ENCODE measurements around the gene NPBWR2.

The NPBWR2 gene, protein sequence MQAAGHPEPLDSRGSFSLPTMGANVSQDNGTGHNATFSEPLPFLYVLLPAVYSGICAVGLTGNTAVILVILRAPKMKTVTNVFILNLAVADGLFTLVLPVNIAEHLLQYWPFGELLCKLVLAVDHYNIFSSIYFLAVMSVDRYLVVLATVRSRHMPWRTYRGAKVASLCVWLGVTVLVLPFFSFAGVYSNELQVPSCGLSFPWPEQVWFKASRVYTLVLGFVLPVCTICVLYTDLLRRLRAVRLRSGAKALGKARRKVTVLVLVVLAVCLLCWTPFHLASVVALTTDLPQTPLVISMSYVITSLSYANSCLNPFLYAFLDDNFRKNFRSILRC

DNA sequence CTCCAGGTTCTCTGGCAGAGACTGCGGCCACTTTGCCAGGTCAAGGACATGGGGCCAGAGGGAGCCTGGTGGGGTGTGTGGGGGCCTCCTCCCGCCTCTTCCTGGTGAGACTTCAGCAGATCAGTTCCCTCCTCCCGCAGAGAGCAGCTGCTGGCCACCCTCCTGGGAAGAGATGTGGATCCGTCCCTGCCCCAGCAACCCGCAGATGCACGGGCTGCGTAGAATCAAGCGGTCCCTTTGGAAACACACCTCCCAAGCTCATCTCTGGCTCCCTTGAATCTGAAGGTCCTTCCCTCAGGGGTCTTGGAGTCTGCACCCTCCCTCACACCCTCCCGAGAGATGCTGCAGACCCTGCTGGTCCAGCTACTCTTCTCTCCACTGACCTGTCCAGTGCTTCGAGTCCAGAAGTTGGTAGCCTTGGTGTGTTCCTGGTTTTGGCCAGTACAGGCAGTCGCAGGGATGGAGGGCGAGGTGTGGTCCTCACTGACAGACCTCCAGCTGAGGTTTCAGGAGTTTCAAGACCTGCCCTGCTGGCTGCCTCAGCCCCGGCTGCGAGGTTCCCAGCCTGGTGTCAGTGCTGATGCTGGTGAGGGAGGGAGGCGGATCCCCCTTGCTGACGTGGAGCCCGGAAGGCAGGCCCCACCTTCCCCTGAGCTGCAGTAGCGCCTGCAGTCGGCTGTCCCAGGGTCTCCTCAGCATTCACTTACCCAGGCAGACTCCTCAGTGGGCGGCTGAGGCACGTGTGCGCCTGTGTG lies at the start of gene NPBWR2:
NPBWR2 (minus strand) TSS at position 585 of the 755 bp plus-strand sequence. CDS start 734 bp downstream, outside the sequence.
- no peak for DNase-seq (ENCODE audit: low read depth in 2 of 2)

DNA sequence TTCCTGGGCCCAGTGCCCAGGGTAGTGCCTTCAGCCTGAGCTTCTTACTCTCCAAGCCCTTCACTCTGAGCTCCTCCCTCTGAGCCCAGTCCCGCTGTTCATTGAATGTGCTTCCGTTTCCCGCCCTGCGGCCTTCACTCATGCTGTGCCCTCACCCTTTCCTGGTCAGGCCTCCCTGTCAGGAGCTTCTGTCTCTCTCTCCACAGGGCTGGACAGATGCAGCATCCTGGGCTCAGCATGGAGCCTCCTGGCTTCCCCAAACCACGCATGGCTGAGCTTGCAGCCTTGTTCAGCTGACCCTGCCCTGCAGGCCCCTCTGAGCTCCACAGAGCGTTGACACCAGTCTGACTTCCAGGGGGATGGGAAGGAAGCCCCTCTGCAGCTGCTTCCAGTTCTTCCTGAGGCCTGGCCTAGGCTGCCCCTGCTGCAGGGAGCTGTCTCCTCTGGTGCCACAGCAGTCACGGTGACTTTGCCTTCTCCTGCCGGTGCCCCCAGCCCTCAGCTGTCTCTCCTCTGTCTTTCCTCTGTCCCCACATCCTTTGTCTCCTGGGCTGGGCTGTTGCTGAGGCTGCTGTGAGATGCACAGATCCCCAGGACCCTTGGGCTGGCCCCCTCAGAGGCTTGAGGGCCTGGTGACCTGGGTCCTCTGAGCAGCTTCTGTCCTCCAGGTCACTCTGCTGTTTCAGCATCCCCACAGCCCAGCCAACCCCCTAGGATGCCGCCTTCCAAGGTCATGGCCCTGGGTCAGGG lies 48.9 kb upstream of the NPBWR2 start:
- DNase-seq (ENCODE audit: low read depth in 2 of 2) = no peak

DNA sequence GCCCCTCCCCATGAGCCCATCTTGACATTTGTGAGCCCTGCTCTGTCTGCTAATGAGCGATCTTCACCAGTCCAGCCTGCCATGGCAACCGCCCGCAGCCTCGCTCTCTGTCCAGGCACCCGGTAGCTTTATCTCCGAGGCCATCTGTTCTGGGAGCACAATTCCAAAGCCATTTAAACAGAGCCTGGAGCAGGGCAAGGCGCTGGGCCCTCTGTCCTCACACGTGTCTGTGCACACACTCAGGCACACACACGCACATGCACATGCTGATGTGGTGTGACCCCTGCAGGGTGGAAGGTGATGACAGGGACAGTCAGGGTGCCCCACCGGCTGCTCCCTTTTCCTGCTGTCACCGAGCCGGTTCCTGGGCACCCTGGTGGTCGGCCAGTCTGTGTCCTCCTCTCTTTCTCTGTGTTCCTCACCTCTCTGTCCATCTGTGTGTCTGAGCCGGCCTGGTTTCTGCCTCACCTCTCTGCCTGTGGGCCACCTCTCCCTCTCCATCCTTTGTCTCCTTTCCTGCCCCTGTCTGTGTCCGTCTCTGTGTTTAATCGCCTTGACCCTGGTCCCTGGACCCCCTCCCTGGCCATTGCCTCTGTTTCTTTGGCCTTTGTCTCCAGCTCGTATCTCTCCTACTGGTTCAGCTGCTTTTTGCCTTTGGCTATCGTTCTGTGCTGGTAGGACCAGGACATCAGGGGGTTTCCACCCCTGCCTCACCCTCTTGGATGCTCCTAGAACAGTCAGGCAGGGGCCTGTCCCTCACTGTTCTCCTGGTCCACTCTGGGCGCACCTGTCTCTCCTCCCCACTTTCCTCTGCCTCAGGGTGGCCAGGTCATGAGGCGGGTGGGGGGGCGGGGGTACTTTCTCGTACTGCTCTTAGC lies 48.1 kb upstream of the NPBWR2 start:
- DNase-seq (ENCODE audit: low read depth in 2 of 2) = no peak

DNA sequence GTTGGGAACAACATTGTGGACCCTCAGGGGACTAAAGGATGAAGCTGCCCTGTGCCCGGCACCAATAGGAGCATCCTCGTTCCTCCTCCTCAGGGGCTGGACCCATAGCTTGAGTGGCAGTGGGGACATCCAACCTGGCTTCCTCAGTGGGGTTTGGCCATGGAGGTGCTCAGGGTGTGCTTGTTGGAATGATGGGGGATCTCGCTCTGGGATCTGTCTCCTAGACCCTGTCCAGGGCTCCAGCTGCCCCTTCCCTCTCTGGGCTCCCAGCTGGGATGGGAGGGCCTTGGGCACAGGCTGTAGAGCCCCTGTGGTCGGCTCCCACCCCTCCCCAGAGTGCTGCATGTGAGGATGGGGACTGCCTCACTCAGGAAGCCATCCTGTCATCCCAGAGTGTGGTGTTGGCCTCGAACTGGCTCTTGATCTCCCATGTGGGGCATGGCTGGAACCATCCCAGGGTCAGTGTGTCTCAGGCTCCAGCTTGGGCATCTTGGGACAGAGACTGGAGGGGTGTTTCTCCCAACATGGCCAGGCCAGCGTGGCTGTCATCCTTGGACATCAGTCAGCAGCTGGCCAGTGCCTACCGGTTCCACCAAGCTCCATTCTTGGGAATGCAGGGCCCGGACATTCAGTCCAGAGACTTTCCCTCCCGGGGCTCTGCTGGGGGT lies 47.4 kb upstream of the NPBWR2 start:
- DNase-seq (ENCODE audit: low read depth in 2 of 2) = no peak

DNA sequence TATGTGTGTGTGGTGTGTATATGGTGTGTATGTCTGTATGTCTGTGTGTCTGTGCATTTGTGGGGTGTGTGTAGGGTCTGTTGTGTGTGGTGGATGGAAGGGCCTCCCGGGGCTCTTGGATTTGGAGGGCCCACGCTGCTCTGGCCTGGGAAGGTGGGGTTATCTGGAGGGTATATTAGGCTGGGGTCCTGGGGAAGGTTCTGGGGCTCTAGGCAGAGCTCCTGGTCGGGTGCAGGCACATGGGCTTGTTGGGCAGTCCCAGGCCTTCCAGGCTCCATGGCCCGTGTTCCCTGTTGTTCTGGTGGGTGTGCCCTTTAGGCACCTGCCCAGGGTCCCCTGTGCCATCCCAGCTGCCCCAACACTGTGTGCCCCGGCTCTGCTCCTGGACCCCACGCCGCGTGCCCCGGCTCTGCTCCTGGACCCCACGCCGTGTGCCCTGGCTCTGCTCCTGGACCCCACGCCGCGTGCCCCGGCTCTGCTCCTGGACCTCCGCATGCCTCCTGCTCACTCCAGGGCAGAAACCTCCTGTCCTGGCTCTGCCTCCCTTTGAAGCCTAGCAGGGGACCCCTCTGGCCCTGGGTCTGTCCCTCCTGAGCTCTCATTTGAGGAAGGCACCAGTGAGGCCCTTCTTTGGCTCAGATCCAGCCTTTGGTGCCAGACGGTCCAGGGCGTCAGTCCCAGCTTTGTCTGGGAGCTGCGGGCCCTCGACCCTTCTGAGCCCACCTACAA lies 46.7 kb upstream of the NPBWR2 start:
- no peak for DNase-seq (ENCODE audit: low read depth in 2 of 2)

DNA sequence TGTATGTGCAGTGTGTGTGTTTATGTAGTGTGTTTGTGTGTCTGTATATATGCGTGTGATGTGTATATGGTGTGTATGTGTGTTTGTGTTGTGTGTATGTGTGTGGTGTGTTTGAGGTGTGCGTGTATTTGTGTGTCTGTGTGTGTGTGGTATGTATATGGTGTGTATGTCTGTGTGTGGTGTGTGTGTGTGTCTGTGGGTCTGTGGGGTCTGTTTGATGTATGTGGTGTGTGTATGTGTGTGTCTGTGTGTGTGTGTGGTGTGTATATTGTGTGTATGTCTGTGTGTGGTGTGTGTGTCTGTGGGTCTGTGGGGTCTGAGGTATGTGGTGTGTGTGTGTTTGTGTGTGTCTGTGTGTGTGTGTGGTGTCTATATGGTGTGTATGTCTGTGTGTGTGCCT lies 46.0 kb upstream of the NPBWR2 start:
- no peak for DNase-seq (ENCODE audit: low read depth in 2 of 2)

DNA sequence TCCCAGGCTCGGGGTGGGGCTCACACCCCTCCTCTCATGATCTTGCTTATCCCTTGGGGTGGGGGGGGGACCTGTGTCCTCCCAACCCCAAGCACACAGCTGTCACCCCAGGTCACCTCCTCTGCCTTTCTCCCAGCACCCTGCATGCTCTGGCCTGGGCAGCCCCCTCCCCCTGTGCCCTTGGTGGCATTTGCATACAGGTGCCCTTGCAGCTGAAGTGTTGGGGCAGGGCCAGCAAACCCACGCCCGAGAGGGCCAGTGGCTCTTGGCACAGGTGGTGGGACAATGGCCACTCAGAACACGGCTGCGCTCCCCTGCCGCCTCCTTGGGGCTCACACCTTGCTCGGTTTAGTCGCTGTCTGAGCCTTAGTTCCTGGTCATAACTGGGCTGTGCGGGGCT lies 45.5 kb upstream of the NPBWR2 start:
- no peak for DNase-seq (ENCODE audit: low read depth in 2 of 2)

DNA sequence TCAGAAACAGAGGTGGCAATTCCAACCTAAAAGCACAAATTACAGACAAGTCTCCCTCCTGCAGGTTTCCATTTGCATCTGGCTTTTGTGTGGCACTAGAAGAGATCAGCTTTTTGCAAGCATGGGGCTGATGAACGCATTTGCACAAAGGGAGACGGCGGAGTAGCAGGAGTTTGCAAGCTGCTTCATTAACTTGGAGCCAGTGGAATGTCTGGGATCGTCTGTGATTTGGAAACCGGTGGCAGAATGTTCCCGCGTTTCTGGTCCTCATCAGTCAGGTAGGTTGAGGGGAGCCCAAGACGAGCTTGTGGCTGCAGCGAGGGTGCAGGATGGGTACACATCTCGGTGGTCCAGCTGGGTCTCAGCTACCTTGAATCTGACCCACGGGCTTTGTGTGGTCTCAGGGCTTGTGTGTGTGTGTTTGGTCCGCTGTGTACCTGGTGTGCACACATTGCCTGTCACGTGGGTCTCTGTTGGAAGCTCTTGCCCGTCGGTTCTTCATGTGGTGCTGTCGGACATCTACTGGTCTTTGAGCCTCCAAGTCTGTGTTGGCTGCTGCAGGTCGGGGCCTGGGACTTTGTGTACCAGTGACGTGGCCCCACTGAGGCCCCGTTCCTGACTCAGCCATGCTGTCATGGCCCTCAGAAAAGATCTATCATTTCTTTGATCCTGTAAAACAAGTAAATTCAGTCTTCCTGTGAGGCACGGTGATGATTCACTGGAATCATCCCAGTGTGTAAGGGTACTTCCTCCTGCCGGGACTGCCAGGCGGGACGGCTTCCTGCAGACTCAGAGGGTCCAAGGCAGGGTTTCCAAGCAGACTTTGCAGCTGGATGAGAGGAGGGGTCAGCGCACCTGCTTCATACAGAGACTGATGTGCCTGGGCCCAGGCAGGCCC lies 44.5 kb upstream of the NPBWR2 start:
- no peak for DNase-seq (ENCODE audit: low read depth in 2 of 2)

DNA sequence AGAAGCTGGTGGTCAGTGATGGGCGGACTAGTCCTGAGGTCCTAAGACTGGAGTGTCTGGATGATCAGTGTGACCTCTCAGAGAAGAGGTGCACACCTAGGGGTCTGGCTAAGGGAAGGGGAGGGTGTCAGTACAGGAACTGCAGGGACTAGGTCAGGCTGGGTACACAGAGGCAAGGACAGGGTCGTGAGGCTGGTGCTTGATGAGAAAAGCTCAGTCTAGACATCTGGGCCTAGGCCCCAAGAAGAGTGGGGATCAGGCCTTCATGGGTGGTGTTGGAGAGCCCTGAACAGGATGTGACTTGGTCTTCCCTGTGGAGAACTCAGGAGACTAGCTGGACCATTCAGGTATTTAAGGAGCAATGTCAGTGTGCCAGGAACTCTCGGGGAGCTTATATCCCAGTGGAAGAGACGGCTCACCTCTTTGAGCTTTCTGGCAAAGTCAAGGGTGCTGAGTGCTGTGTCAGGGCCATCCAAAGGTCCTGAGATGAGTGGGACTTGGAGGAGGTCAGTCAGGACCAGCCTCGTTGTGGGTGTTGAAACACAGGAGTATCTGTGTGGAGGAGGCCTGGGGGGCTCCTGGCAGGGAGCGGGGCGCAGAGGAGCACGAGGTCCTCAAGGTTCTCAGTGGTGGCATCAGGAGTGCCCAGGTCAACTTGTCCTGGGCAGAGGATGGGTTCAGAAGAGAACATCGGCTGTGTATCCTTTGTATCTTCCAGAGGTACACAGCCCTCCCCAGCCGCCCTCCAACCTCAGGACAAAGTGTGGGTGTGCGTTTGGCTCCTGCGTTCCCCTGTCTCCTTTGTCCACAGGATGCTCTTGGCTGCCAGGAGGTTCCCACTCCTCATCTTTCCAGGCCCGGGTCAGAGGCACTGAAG lies 43.6 kb upstream of the NPBWR2 start:
- no peak for DNase-seq (ENCODE audit: low read depth in 2 of 2)

DNA sequence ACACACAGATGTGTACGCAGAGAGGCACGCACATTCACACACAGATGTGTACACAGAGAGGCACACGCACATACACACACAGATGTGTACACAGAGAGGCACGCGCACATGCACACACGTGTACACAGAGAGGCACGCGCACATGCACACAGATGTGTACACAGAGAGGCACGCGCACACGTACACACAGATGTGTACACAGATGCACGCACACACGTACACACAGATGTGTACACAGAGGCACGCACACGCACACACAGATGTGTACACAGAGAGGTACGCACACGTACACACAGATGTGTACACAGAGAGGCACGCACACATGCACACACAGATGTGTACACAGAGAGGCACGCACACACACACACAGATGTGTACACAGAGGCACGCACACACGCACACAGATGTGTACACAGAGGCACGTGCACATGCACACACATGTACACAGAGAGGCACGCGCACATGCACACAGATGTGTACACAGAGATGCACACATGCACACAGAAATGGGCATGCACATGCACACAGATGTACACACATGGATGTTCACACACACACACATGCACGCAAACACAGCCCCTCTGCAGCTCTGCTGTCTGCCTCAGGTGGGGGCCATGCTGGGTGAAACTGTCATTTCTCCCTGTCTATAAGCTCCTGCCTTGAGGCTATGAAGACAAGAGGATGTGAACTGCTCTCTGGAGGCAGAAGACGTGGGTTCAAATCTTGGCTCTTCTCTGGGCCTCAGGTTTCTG lies 42.6 kb upstream of the NPBWR2 start:
- no peak for DNase-seq (ENCODE audit: low read depth in 2 of 2)

DNA sequence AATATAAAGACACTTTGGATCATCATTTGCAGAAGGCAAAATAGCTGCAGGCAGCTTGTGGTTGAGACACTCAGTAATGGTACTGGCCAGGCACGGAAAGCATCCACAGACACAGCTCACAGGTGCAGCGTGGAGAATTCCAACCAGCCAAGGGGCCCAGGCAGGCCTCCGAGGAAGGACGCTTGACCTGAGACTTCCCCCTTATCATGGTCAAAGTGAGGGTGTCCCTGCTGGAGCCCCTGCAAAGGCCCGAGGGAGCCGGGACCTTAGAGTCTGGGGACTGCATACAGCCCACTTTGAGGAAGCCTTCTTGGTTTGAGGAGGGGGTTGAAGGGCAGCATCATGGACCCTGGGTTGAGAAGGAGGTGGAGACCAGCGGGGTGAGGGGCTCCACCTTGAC lies 41.8 kb upstream of the NPBWR2 start:
- DNase-seq (ENCODE audit: low read depth in 2 of 2) = no peak

DNA sequence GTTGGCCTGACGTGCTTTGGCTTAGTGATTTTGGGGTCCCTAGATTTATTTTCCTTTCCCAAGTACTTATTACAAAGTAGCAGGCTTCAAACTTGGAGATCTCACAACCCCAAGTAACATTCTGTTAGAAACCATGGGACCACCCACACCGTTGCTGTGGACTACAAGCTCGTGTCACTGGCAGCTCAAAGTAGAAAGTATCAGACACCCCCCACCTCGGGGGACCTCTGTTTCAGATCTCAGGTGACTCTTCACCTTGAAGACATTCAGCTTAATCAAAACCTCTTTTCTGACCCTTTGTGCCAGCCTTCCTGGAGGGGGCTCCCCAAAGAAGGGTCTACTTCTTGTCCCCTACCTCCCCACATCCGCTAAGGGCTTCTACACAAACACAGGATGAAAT lies 41.2 kb upstream of the NPBWR2 start:
- DNase-seq (ENCODE audit: low read depth in 2 of 2) = no peak

DNA sequence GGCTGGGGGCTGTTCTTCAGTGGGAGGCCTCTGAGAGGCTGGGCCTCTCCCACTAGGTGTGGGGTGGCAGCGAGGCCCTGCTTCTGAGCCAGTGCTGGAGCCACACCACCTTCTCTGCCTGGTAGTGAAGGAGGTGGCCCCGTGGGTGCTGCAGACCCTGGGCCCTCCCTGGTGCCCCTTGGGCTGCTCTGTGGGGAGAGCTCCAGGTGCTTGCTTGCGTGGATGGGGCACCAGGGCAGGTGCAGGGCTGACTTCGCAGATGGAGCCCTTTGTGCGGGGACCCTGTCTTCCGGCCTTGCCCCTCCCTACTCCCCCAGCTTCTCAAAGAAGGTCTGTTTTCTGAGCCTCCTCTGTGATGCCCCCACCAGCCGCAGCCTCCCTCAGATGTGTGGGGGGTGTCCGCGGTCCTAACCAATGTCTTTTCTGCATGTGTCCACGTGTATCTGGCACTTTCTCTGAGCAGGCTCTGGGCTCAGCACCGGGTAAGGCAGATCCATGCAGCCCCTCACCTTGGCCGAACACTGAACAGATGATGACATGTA lies 39.6 kb upstream of the NPBWR2 start:
- no peak for DNase-seq (ENCODE audit: low read depth in 2 of 2)

DNA sequence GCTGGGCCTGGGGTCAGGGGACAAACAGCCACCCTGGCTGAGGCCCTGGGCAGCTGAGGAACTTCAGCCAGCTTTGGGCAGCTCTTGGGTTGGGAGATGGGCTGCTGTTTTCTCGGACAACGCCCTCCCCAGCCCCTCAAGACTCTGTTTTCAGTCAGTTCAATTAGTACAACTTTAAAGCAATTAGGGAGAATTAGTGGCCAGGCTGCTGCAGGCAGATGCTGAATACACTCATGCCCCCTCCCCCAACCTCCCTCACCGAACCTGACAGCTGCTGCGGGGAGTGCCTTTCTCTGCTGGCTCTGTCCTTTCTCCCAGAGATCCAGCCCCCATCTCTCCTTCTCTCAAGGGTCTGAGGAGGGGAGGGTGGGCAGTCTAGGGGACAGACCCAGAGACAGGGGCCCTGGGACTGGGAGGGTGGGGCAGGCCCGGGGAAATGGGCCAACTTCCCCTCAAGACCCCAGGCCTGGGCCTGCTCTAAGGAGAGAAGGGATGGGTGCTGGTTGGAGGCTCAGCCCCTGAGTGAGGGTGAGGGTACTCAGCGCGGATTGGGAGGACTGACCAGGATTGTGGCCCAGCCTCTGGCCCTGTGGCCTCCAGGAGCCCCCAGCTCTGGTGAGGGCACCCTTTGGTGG lies 39.1 kb upstream of the NPBWR2 start:
- DNase-seq (ENCODE audit: low read depth in 2 of 2) = no peak

DNA sequence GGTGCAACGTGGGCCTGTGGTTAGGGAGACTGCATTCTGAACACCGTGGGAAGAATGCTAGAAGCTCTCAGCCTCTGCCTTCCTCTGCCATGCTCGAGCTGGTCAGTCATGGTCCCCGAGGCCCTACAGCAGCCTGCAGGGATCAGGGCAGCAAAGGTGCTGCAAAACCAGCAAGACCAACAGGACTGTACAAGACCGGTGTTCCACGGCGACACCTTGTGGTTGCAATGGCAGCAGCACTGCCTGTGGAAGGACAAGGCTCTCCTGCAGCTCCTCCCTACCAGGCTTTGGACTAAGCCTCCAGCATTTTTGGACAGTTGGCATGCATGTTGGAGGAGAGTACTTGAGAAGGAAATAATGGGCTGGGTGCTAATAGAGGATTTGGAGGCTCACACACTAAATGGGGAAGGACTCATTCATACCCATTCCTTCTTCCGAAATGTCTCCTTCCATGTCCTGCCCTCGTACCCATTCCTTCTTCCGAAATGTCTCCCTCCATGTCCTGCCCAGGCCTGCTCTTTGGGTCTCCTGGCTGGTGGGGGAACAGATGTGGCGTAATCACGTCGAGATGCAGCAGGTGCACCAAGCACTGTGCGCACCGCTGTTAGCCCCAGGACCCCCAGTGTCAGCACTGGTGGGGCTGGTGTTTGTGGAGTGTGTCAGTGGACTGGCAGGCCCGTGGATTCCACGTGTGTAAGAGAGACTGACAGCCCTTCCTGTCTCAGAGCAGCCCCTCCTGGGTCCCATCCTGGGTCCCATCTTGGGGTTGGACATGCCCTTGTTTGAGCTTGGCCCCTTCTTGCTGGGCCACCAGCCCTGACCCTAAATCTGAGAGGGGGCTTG lies 38.3 kb upstream of the NPBWR2 start:
- peak in 1 of 2 donors; percentile 21 for DNase-seq (ENCODE audit: low read depth in 2 of 2)
